ENCODE results near the gene SGTB. TPM values are rescaled to one million over a fixed set of nuclear protein-coding genes. Genes with fewer than 3 reads are reported as not detected.

Gene SGTB
- total and polyA plus RNA-seq, 4 donors: 6.5 to 23.2 (median 15.3) TPM

DNA sequence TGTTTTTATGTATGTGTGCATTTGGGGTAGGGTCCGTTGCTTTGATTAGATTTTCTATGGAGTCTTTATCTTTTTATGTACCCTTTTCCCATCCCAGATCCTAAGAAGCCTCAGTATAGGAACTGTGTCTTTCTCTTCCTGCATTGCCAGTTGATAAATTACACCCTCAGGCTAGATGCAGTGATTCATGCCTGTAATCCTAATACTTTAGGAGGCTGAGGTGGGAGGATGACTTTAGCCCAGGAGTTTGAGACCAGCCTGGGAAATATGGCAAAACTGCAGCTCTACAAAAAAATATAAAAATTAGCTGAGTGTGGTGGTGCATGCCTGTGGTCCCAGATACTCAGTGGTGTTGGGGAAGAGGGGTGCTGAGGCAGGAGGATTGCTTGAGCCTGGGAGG, 40.3 kb upstream of the SGTB start:
- H3K27me3 ChIP-seq (ENCODE audit: control insufficient read depth in 1 of 2, insufficient read depth in 2 of 2, low read length in 1 of 2): no peaks in the 10 kb centered on the region
- DNase-seq: no peak
- no peaks in the 10 kb centered on the region for H3K4me1 ChIP-seq (ENCODE audit: control insufficient read depth in 1 of 2, insufficient read depth in 2 of 2, low read length in 2 of 2)
- 89 to 92% methylated on average over 1 of the region's 1 CpG for WGBS, 2 donors
- no peak overlapping the region for H3K27ac ChIP-seq (ENCODE audit: low read depth in 1 of 2, low read length in 2 of 2)
- intact Hi-C loops (cut with DNase I): no loop called here
- H3K4me3 ChIP-seq (ENCODE audit: low read length in 2 of 2): no peak overlapping the region
- no peaks in the 10 kb centered on the region for H3K36me3 ChIP-seq (ENCODE audit: control insufficient read depth in 1 of 2, insufficient read depth in 2 of 2, low read length in 1 of 2)
- no peaks in the 10 kb centered on the region for H3K9me3 ChIP-seq (ENCODE audit: control insufficient read depth, low read length)
- no peak for ATAC-seq (ENCODE audit: low FRiP score)

DNA sequence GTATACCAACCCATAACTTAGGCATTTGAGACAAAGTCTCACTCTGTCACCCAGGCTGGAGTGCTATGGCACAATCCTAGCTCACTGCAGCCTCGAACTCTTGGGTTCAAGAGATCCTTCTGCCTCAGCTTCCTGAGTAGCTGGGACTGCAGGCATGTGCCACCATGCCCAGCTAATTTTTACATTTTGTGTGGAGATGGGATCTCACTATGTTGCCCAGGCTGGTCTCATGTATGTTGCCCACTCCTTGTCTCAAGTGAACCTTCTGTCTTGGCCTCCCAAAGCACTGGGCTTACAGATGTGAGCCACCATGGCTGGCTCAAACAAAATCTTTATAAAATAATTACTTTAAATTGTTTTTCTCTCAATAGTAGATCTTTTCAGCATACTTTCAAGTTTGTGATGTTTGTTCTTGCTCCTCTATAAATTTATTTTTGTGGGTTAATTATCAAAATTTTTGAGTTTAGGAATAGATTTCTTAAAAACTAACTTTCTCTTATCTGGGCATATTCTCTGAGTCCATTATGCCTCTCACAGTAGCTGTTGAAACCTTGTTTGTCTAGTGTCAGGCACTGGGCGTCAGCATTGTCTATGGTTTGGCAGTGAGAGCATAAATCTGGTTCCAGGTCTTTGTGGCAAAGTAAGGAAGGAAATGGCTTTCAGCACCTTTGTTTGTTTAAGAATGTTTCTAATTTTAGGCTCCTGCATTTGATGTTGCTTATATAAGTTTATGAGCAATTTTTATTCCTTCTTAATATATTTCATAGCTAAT, 38.8 kb upstream of the SGTB start:
- WGBS, 2 donors: 51 to 55% methylated on average over 2 of the region's 2 CpGs
- Histone ChIP-seq H3K27me3 (ENCODE audit: control insufficient read depth in 1 of 2, insufficient read depth in 2 of 2, low read length in 1 of 2) (no peaks in the 10 kb centered on the region), H3K4me3 (ENCODE audit: low read length in 2 of 2) (no peak overlapping the region), H3K27ac (ENCODE audit: low read depth in 1 of 2, low read length in 2 of 2) (no peak overlapping the region), H3K9me3 (ENCODE audit: control insufficient read depth, low read length) (no peaks in the 10 kb centered on the region), H3K4me1 (ENCODE audit: control insufficient read depth in 1 of 2, insufficient read depth in 2 of 2, low read length in 2 of 2) (no peaks in the 10 kb centered on the region), H3K36me3 (ENCODE audit: control insufficient read depth in 1 of 2, insufficient read depth in 2 of 2, low read length in 1 of 2) (no peaks in the 10 kb centered on the region)
- DNase-seq (no peak), ATAC-seq (ENCODE audit: low FRiP score) (no peak)
- intact Hi-C loops (cut with DNase I): no loop called here

- WGBS, 2 donors: 86 to 89% methylated on average over 4 of the region's 4 CpGs
- DNase-seq (no peak), ATAC-seq (ENCODE audit: low FRiP score) (no peak)
- Histone ChIP-seq H3K4me3 (ENCODE audit: low read length in 2 of 2) (no peak overlapping the region), H3K27ac (ENCODE audit: low read depth in 1 of 2, low read length in 2 of 2) (no peak overlapping the region), H3K27me3 (ENCODE audit: control insufficient read depth in 1 of 2, insufficient read depth in 2 of 2, low read length in 1 of 2) (no peaks in the 10 kb centered on the region), H3K36me3 (ENCODE audit: control insufficient read depth in 1 of 2, insufficient read depth in 2 of 2, low read length in 1 of 2) (no peaks in the 10 kb centered on the region), H3K9me3 (ENCODE audit: control insufficient read depth, low read length) (no peaks in the 10 kb centered on the region), H3K4me1 (ENCODE audit: control insufficient read depth in 1 of 2, insufficient read depth in 2 of 2, low read length in 2 of 2) (no peaks in the 10 kb centered on the region)
- intact Hi-C loops (cut with DNase I): no loop called here
These were observed 36.7 kb upstream of the SGTB start for GRCh38 chr5:65758546-65759144.

DNA sequence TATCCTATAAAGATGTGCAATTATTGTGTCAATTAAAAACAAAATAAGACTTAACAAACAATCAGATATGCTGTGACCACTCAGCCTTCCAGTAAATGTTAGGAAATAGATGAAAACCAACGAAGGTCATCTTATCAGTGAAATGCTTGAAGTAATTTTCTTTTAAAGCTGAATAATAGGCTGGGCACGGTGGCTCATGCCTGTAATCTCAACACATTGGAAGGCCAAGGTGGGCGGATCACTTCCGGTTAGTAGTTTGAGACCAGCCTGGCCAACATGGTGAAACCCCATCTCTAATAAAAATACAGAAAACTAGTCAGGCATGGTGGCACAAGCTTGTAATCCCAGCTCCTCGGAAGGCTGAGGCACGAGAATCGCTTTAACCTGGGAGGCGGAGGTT, 31.3 kb upstream of the SGTB start:
- Histone ChIP-seq H3K27me3 (ENCODE audit: control insufficient read depth in 1 of 2, insufficient read depth in 2 of 2, low read length in 1 of 2) (no peaks in the 10 kb centered on the region), H3K36me3 (ENCODE audit: control insufficient read depth in 1 of 2, insufficient read depth in 2 of 2, low read length in 1 of 2) (no peaks in the 10 kb centered on the region), H3K27ac (ENCODE audit: low read depth in 1 of 2, low read length in 2 of 2) (no peak overlapping the region), H3K4me1 (ENCODE audit: control insufficient read depth in 1 of 2, insufficient read depth in 2 of 2, low read length in 2 of 2) (no peaks in the 10 kb centered on the region), H3K9me3 (ENCODE audit: control insufficient read depth, low read length) (no peaks in the 10 kb centered on the region), H3K4me3 (ENCODE audit: low read length in 2 of 2) (no peak overlapping the region)
- no peak for ATAC-seq (ENCODE audit: low FRiP score)
- no peak for DNase-seq
- intact Hi-C loops (cut with DNase I): no loop called here
- WGBS, 2 donors: 91% methylated on average over 8 of the region's 8 CpGs

- intact Hi-C loops (cut with DNase I): no loop called here
- DNase-seq (no peak), ATAC-seq (ENCODE audit: low FRiP score) (no peak)
- 68 to 73% methylated on average over 2 of the region's 2 CpGs for WGBS, 2 donors
- Histone ChIP-seq H3K27me3 (ENCODE audit: control insufficient read depth in 1 of 2, insufficient read depth in 2 of 2, low read length in 1 of 2) (no peaks in the 10 kb centered on the region), H3K36me3 (ENCODE audit: control insufficient read depth in 1 of 2, insufficient read depth in 2 of 2, low read length in 1 of 2) (peaks cover 0 to 3% of the 10 kb centered on the region in 2 donors), H3K4me3 (ENCODE audit: low read length in 2 of 2) (no peak overlapping the region), H3K27ac (ENCODE audit: low read depth in 1 of 2, low read length in 2 of 2) (no peak overlapping the region), H3K9me3 (ENCODE audit: control insufficient read depth, low read length) (no peaks in the 10 kb centered on the region), H3K4me1 (ENCODE audit: control insufficient read depth in 1 of 2, insufficient read depth in 2 of 2, low read length in 2 of 2) (no peaks in the 10 kb centered on the region)
These were observed 29.0 kb upstream of the SGTB start for GRCh38 chr5:65750938-65751337.

GRCh38 chr5:65749956-65750355, 28.0 kb upstream of the SGTB start:
- no peaks in the 10 kb centered on the region for H3K27me3 ChIP-seq (ENCODE audit: control insufficient read depth in 1 of 2, insufficient read depth in 2 of 2, low read length in 1 of 2)

GRCh38 chr5:65749221-65749844, 27.4 kb upstream of the SGTB start:
- 94 to 100% methylated on average over 1 of the region's 1 CpG for WGBS, 2 donors

More at GRCh38 chr5:65749956-65750355, 28.0 kb upstream of the SGTB start:
- Histone ChIP-seq H3K27ac (ENCODE audit: low read depth in 1 of 2, low read length in 2 of 2) (no peak overlapping the region), H3K4me3 (ENCODE audit: low read length in 2 of 2) (no peak overlapping the region), H3K4me1 (ENCODE audit: control insufficient read depth in 1 of 2, insufficient read depth in 2 of 2, low read length in 2 of 2) (no peaks in the 10 kb centered on the region), H3K36me3 (ENCODE audit: control insufficient read depth in 1 of 2, insufficient read depth in 2 of 2, low read length in 1 of 2) (peaks cover 0 to 3% of the 10 kb centered on the region in 2 donors), H3K9me3 (ENCODE audit: control insufficient read depth, low read length) (no peaks in the 10 kb centered on the region)
- intact Hi-C loops (cut with DNase I): no loop called here
- DNase-seq (no peak), ATAC-seq (ENCODE audit: low FRiP score) (no peak)
- 95 to 98% methylated on average over 5 of the region's 5 CpGs for WGBS, 2 donors

GRCh38 chr5:65742565-65743231, 20.8 kb upstream of the SGTB start:
- ATAC-seq (ENCODE audit: low FRiP score): no peak
- no peak for DNase-seq
- Histone ChIP-seq H3K27ac (ENCODE audit: low read depth in 1 of 2, low read length in 2 of 2) (no peak overlapping the region), H3K4me3 (ENCODE audit: low read length in 2 of 2) (no peak overlapping the region), H3K9me3 (ENCODE audit: control insufficient read depth, low read length) (no peaks in the 10 kb centered on the region), H3K4me1 (ENCODE audit: control insufficient read depth in 1 of 2, insufficient read depth in 2 of 2, low read length in 2 of 2) (no peaks in the 10 kb centered on the region), H3K27me3 (ENCODE audit: control insufficient read depth in 1 of 2, insufficient read depth in 2 of 2, low read length in 1 of 2) (no peaks in the 10 kb centered on the region), H3K36me3 (ENCODE audit: control insufficient read depth in 1 of 2, insufficient read depth in 2 of 2, low read length in 1 of 2) (peaks cover 0 to 3% of the 10 kb centered on the region in 2 donors)
- intact Hi-C loops (cut with DNase I): no loop called here
- WGBS, 2 donors: 16 to 20% methylated on average over 4 of the region's 4 CpGs

More at GRCh38 chr5:65749221-65749844, 27.4 kb upstream of the SGTB start:
- DNase-seq (no peak), ATAC-seq (ENCODE audit: low FRiP score) (no peak)
- no peak overlapping the region for H3K4me3 ChIP-seq (ENCODE audit: low read length in 2 of 2)
- peaks cover 0 to 3% of the 10 kb centered on the region in 2 donors for H3K36me3 ChIP-seq (ENCODE audit: control insufficient read depth in 1 of 2, insufficient read depth in 2 of 2, low read length in 1 of 2)
- no peaks in the 10 kb centered on the region for H3K9me3 ChIP-seq (ENCODE audit: control insufficient read depth, low read length)
- H3K27me3 ChIP-seq (ENCODE audit: control insufficient read depth in 1 of 2, insufficient read depth in 2 of 2, low read length in 1 of 2): no peaks in the 10 kb centered on the region
- H3K4me1 ChIP-seq (ENCODE audit: control insufficient read depth in 1 of 2, insufficient read depth in 2 of 2, low read length in 2 of 2): no peaks in the 10 kb centered on the region
- H3K27ac ChIP-seq (ENCODE audit: low read depth in 1 of 2, low read length in 2 of 2): no peak overlapping the region
- intact Hi-C loops (cut with DNase I): no loop called here
